NCI-H2227 (cell line): ENCODE measurements around the gene MYT1.
"Not testable (repeated sequence)": the region's sequence is repeated elsewhere in the genome, so short reads cannot be mapped to it uniquely, and the experiment has no call there.

Experiments used
- DNase-seq: peaks from one replicate; lab custom pipeline; 2025; ENCODE audit not compliant: unreplicated experiment; lab: John Stamatoyannopoulos, UW

The MYT1 gene

DNA sequence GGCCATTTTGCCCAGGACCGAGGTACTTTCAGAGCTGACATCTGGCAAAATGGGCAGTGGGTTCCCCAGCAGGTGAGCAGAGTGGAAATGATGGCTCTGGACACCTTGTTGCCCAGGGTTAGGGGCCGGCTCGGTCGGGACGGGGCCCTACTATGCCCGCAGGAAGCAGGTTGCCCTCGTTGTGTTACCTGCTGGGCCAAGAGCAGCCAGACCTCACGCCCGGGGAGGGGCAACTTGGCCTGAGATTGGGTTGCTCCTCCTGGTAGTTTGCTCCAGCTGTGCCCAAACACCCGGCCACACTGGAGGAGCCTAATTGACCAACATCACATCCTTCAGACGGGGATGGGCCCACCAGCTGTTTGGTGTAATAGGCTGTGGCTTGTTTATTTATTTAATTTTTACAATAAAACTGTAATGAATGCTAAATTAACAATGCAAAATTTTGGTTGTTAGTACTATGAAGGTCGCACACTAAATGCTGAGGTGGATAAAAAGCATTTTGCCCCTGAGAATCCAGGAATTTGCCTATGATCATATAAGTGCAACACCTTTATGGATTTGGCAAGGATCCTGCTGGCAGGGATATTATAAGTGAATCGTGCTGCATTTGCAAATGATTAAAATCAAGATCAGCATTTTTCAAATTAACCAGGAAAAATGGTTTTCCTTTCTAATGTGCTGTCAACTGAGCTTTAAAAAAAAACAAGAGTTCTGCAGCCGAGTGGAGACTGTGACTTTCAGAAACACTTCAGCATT lies 64.7 kb downstream of the MYT1 start:
- no peak for DNase-seq

DNA sequence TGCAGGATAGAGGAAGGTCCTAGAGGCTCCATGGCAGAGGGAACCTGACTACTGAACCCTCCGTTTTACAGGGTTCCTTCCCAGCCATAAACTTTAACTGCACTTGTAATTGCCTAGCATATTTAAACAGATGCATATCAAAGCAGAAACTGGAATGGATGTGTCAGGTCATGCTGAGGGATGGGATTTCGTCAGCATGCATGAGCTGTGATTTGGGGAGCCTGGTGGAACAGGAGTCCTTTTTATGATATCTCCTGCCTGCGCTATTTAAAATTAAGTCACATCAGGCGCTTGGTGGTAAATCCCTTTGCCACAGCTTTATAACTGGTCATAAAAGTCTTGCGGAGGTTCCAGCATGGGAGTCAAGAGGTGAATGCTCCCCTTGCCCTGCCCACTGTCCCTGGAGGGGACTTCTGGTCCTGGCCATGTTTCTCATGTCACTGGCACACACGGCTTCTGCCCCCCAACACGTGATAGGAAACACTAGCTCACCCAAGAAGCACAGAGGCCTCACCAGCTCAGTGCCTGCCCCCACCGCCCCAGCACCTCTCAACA lies 65.3 kb downstream of the MYT1 start:
- no peak for DNase-seq

DNA sequence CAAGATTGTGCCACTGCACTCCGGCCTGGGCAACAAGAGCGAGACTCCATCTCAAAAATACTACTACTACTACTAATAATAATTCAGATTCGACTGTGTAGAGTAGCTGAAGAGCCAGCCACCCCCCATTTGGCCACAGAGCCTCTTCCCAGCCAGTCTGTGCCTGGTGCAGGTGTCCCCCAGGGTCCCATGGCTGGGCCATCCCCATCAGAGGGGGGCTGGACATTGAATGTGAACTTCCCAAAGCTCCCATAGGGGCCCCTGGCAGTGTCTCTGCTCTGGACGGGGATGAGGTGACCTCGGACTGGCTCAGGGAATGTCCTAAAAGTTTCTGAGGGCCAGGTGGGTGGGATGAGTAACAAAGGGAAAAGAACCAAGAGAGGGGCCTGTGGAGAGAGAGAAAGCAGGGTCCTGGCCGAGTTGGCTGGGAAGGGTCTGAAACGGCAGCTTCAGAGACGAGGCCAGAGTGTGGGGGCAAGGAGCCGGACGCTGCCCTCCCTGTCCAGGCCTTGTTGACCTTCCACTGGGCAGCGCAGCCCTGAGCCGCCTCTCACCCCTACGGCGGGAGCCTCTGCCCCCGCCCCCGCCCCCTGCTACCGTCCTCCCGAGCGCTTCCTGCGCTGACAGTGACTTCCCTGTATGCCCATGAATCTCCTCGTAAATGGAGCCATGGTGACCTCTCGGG lies 66.4 kb downstream of the MYT1 start:
- DNase-seq: no peak

DNA sequence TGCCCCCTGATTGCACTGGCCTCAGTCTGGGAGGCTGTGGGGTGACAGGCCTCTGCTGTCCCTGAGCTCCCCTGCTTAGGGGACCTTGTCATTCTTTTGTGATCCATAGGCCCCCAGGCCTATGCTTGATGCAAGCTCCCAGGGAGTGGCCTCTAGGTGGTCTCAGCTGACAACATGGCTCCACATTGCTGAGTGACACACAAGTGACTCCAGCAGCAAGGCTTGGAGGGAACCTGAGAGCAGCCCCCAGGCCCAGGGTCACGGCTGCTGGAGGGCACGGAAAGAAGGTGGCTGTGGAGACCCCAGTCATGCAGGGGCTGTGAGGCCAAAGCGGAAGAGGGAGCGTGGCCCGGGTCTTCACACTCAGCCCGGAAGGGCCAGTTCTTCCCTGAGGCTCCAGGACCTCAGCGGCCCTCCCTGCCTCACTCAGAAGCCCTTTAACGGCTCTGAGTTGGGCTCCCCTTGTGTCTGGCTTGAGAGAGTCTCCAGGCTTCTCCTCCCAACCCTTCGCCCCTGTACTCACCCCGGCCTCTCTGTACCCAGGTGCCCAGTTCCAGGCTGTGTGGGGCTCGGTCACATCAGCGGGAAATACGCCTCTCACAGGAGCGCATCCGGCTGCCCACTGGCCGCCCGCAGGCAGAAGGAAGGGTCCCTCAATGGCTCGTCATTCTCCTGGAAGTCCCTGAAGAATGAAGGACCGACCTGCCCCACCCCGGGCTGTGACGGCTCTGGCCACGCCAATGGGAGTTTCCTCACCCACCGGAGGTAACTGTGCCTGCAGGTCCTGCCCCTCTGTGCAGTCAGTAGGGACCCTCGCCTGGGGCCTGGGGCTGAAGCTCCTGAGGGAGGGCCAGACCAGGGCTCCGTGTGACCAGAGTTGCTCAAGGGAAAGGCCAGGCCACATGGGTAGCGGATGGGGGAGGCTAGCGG lies 67.6 kb downstream of the MYT1 start:
- no peak for DNase-seq

DNA sequence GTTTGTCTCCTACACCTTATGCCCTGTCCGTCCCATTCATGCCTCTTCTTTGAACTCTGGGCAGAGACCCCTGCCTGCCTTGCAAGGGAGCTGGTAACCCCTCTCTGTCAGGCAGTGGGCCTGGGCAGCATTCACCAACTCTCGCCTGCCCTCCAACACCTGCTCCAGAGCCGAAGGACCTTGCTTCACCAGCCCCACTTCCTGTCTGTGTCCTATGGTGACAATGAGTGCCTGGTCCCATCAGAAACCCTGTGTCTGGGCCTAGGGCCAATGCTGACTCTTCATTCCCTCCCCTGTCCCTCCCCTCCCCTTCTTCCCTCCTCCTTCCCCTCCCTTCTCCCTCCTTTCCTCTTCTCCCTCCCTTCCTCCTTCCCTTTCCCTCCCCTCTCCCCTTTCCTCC lies 68.5 kb downstream of the MYT1 start:
- DNase-seq: no peak

DNA sequence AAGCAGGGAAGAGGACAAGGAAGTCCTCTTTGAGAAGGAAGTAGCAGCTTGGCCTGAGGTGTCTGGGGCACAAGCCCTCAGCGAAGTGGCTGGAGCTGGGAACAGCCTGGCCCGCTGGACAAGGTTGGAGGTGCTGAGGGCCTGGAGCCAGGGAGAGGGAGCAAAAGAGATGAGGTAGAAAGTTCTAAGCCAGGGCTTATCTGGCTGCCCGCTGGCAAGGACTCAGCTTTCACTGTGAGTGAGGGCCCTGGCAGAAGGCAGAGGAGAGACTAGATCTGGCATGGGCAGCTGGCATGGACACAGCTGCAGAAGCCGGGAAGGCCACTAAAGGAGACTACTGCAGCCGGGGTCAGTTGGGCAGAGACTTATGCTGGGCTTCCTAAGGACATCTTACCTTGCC lies 69.5 kb downstream of the MYT1 start:
- DNase-seq: no peak

DNA sequence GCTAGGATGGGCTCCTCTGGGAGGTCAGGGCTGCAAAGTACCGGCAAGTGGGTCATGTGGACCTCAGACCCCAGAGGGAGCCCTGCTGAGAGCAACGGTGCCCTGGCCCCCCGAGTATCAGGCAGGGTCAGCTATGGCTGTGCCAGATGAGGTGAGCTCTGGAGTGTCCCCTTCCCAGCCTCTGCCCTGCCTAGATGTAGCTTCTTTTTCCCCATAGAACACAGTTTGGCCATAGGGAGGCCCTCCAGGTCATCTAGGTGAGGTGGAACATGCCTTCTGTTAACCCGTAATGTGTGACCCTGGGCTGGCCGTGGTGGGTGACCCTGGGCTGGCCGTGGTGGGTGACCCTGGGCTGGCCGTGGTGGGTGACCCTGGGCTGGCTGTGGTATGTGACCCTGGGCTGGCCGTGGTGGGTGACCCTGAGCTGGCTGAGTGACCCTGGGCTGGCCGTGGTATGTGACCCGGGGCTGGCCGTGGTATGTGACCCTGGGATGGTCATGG lies 70.1 kb downstream of the MYT1 start:
- no peak for DNase-seq

DNA sequence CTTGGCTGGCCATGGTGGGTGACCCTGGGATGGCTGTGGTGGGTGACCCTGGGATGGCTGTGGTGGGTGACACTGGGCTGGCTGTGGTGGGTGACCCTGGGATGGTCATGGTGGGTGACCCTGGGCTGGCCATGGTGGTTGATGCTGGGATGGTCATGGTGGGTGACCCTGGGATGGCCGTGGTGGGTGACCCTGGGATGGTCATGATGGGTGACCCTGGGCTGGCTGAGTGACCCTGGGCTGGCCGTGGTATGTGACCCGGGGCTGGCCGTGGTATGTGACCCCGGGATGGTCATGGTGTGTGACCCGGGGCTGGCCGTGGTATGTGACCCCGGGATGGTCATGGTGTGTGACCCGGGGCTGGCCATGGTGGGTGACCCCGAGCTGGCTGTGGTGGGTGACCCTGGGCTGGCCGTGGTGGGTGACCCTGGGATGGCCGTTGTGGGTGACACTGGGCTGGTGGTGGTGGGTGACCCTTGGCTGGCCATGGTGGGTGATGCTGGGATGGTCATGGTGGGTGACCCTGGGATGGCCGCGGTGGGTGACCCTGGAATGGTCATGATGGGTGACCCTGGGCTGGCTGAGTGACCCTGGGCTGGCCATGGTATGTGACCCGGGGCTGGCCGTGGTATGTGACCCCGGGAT lies 70.8 kb downstream of the MYT1 start:
- not testable (repeated sequence) for DNase-seq

DNA sequence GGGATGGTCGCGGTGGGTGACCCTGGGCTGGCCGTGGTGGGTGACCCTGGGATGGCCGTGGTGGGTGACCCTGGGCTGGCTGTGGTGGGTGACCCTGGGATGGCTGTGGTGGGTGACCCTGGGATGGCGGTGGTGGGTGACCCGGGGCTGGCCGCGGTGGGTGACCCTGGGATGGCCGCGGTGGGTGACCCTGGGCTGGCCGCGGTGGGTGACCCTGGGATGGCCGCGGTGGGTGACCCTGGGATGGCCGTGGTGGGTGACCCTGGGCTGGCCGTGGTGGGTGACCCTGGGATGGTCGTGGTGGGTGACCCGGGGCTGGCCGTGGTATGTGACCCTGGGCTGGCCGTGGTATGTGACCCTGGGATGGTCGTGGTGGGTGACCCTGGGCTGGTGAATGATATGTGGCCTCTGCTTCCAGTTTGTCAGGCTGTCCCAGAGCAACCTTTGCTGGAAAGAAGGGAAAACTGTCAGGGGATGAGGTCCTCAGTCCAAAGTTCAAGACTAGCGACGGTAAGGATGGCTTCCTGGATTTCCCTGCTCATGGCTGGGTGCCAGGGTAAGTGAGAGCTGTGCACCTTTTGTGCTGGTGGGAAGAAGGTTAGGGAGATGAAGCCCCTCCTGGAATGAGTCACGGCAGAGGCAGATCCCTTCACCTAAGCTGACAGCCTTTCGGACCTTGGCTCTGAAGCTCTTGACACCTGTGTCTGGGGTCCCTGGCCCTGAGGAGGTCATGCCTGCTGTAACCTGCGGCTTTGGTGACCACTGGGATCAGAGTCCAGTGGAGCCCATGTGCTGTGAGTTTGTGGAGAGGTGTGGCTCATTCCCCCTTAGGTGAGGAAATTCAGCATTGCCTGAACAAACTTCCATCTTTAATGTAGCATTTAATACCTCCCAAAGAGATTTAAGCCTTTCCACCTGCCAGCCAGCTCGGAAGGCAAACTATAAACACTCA lies 72.2 kb downstream of the MYT1 start:
- DNase-seq: no peak

DNA sequence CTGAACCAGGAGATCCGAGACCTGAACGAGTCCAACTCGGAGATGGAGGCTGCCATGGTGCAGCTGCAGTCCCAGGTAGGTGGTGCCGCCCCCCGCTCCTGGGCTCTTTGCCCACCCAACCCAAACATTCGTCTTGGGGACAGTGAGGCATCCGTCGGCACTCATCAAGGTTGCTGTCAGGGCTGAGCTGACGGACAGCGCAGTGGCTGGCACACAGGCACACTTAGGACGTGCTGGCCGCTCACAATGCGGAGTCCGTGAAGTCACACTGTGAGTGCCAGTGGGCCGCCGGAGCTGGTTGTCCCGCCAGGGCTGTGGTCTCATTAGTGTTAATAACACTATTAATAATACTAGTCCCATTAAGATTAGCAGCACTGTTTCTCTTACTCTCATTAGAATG lies 73.1 kb downstream of the MYT1 start:
- DNase-seq: no peak

DNA sequence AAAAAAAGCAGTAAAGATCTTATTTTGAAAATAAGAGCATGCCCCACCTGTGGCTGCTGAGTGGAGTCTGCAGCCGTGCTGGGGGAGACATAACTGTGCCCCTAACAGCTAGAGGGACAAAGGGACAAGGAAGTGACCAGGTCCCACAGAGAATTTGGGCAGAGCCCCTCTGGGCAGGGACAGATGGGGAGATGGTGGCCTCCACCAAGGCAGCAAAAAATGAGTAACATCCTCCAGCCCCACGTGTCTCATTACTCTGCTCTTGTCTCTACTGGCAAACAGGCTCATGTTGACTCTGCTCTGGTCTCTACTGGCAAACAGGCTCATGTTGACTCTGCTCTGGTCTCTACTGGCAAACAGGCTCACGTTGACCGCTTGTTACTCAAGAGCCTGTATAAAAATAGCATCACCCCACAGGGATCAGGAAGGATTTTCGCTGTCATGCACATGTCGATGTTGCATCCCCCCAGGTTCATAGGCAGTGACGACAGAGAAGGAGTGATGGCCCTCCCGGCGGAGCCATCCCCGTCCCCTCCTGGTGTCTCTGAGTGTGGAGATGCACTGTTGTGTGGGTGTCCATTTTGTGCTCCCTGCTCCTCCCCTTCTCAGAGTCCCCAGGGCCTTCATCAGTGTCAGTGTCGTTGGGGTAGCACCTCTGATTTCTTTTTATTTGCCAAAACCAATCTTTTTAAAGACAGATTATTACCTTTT lies 74.0 kb downstream of the MYT1 start:
- no peak for DNase-seq

DNA sequence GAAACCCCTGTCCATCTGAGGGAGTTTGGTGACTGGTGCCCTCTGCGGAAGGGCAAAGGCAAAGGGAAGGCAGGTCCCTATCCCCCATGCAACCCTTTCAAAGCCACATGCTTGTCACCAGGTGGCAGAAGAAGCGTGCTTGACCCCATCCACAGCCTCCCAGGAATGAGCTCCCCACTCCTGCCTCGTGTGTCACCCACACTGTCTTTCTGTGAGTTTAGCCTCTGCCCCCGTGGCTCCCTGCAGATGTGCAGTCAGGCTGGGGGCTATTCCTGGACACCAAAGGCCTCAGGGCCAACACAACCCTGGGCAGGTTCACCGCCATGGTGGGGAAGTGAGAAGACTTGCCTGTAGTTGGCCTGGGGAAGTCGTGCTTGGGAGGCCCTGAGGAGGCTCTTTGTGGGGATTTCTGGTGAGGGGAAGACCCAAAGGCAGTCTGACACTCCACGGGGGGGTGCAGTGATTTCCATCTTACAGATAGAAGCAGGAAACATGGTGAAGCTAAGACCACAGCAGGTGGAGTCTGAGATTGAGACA lies 74.7 kb downstream of the MYT1 start:
- no peak for DNase-seq

DNA sequence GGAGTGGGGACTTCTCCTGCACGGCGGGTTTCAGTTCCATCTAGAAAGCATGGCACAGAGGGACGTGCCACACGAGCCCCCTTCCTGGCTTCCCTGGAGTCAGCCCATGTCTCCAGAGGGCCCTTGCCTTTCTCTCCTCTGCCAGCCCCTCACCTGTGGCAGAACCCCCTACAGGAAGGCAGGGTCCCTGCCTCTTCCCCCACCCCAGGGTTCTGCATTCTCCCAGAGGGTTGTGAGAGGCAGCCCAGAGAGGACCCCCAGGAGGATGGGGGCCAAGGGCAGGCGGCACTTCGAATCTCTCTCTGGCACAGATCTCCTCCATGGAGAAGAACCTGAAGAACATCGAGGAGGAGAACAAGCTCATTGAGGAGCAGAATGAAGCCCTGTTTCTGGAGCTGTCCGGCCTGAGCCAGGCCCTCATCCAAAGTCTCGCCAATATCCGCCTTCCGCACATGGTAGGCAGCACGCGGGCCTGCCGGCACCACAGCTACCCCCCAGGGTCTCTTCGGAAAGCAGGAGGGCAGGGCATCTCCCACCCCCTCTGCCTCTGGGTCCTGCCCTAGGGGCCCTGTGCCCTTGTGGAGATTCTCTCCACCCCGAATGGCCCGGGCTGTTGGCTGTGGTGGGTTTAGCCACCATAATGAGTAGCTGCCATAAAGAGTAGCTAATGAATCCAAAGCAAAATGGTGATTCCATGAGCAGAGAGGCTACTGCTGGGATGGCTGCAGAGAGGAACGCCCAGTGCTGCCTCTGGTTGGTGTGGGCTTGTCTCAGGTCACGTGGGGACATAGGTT lies 75.4 kb downstream of the MYT1 start:
- DNase-seq: no peak

DNA sequence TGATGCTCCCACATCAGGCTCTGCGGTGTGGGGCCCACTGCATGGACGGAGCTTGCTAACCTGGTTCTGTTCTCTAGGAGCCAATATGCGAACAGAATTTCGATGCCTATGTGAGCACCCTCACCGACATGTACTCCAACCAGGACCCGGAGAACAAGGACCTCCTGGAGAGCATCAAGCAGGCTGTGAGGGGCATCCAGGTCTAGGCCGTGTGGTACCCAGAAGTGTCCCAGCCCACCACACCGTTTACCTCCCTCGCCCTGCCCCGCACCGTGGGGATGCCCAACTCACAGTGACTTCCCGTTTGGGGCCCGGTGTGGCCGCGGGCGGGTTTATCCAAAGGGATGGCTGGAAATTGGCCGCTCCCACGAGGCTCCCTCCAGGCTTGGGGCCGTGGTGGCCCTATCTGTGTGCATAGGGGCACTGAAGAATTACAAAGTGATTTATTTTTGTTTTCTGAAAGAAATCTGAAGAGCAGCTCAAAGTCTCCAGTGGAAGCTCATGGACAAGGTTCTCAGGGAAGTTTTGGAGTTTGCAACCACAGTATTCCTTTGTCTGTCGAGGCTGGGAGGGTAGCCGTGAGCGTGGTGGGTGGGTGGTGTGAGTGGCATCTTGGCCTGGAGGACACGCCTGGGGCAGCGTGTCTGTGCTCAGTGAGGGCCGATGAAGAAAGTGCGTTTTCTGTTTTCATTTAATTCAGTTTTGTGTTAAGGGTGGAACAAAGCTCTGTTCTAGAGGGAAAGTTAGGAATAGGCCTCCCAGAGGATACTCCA lies 76.2 kb downstream of the MYT1 start:
- DNase-seq: no peak

DNA sequence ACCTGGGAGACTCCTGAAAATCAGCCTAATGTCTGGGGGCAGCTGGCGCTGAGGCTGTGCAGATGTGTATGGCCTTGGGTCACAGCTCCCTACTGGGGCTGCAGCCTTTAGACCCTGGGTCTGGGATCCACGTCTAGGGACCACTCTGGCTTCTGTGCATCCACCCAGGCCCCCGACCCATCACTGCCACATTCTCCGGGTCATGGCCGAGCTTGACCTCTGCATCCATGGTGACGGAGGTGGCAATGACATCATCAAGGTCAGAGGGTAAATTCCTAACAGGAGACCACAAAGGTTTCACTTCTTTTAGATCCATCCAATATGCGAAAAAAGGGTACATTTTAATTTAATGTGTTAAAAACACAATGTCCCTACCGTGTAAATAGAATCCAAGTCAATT lies 76.8 kb downstream of the MYT1 start:
- DNase-seq: no peak

DNA sequence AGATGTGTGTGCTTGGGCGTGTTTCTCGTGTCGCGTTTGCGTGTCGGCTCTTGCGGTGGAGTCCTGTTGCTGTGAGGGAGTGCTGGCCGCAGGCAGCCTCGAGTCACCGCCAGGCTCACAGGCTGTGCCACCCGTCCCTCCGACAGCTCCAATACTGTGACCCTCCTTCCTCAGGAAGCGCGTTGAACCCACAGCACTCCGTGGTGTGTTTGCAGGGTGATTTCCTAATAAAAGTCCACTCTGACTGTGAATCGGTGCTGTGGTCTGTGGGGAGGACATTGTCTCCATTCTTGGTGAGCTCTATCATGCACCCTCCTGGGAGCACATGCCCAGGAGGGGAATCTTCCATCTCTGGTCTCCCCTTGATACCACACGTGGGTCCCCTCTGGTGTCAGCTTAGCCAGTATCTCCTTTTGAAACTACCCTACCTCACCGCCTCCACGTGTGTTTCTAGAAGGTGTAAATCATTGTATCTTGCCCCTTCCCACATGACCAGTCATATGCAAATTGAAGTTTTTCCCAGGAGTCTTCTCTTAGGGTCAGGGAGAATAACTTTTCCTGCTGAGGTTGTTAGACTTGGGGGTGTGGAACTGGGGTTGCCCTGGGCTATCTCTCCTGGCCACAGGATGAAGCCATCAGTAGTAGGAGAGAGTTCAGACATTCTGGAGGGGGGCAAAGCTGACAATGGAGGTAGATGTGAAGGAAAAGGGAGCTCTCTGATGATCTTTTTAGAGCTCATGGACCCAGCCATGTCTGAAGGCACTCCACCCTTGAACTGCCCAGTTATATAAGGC lies 77.9 kb downstream of the MYT1 start:
- no peak for DNase-seq
